ENCODE data around the gene VIT. TPM values are rescaled to one million over a fixed set of nuclear protein-coding genes. Genes with fewer than 3 reads are reported as not detected.

Gene VIT
- total and polyA plus RNA-seq, 9 donors, result 2.9 to 29.7 (median 19.4) TPM

GRCh38 chr2:36702781-36703180 lies 6.3 kb downstream of the VIT start:
- no peaks in the 10 kb centered on the region for H3K36me3 ChIP-seq
- no peaks in the 10 kb centered on the region for H3K9me3 ChIP-seq
- H3K27ac ChIP-seq, result no peak overlapping the region
- WGBS, 3 donors, result 86 to 99% (median 91%) methylated on average over 3 of the region's 3 CpGs
- no peaks in the 10 kb centered on the region for H3K27me3 ChIP-seq
- H3K4me3 ChIP-seq, result no peak overlapping the region
- DNase-seq, result no peak
- peaks cover 10% of the 10 kb centered on the region for H3K4me1 ChIP-seq (ENCODE audit: insufficient read depth)
- TF ChIP-seq CTCF (IDR thresholded peaks at IDR 0.05) (no peak), POLR2A (IDR thresholded peaks at IDR 0.05) (no peak), EP300 (IDR thresholded peaks at IDR 0.05) (no peak)
- intact Hi-C loops (cut with DNase I), result no loop called here

- Histone ChIP-seq H3K36me3 (no peaks in the 10 kb centered on the region), H3K27ac (peak overlapping the region in 1 of 2 donors; percentile 22), H3K4me3 (no peak overlapping the region), H3K27me3 (no peaks in the 10 kb centered on the region), H3K9me3 (no peaks in the 10 kb centered on the region), H3K4me1 (ENCODE audit: insufficient read depth) (peaks cover 8% of the 10 kb centered on the region)
- intact Hi-C loops (cut with DNase I), result no loop called here
- DNase-seq, result no peak
- WGBS, 3 donors, result 40 to 56% (median 52%) methylated on average over 6 of the region's 6 CpGs
- TF ChIP-seq EP300 (IDR thresholded peaks at IDR 0.05) (no peak), CTCF (IDR thresholded peaks at IDR 0.05) (no peak), POLR2A (IDR thresholded peaks at IDR 0.05) (no peak)
These were observed 8.1 kb downstream of the VIT start for GRCh38 chr2:36704475-36705150.

GRCh38 chr2:36705326-36706020 lies 9.0 kb downstream of the VIT start:
- Histone ChIP-seq H3K4me3 (no peak overlapping the region), H3K27ac (no peak overlapping the region), H3K4me1 (ENCODE audit: insufficient read depth) (peaks cover 8% of the 10 kb centered on the region), H3K36me3 (no peaks in the 10 kb centered on the region), H3K9me3 (no peaks in the 10 kb centered on the region), H3K27me3 (no peaks in the 10 kb centered on the region)
- no peak for DNase-seq
- 69 to 75% (median 74%) methylated on average over 9 of the region's 9 CpGs for WGBS, 3 donors
- TF ChIP-seq CTCF (IDR thresholded peaks at IDR 0.05), result no peak
- TF ChIP-seq POLR2A (IDR thresholded peaks at IDR 0.05), result no peak
- no peak for TF ChIP-seq EP300 (IDR thresholded peaks at IDR 0.05)
- intact Hi-C loops (cut with DNase I), result no loop called here

GRCh38 chr2:36706021-36706876 lies 9.7 kb downstream of the VIT start:
- TF ChIP-seq EP300 (IDR thresholded peaks at IDR 0.05) (no peak), POLR2A (IDR thresholded peaks at IDR 0.05) (no peak), CTCF (IDR thresholded peaks at IDR 0.05) (no peak)
- Histone ChIP-seq H3K36me3 (no peaks in the 10 kb centered on the region), H3K4me3 (no peak overlapping the region), H3K27ac (peak overlapping the region in 1 of 2 donors; percentile 44), H3K4me1 (ENCODE audit: insufficient read depth) (peaks cover 8% of the 10 kb centered on the region), H3K9me3 (no peaks in the 10 kb centered on the region), H3K27me3 (no peaks in the 10 kb centered on the region)
- intact Hi-C loops (cut with DNase I), result no loop called here
- WGBS, 3 donors, result 42 to 47% (median 44%) methylated on average over 5 of the region's 5 CpGs
- peak in 1 of 5 donors; percentile 36 for DNase-seq
